GM12801 (cell line): ENCODE data around the gene IFI6.

Experiments used
- TF ChIP-seq, protein P1 (sequence below): IDR thresholded peaks from one replicate; pipeline ENCODE4 v1.5.1; 2011; ENCODE audit warnings: control low read depth; ENCODE audit not compliant: insufficient read length; ENCODE audit errors: extremely low read depth

Gene IFI6

GRCh38 chr1:27643600-27644368 is 28.2 kb downstream of the IFI6 start:
- TF ChIP-seq, protein P1, sequence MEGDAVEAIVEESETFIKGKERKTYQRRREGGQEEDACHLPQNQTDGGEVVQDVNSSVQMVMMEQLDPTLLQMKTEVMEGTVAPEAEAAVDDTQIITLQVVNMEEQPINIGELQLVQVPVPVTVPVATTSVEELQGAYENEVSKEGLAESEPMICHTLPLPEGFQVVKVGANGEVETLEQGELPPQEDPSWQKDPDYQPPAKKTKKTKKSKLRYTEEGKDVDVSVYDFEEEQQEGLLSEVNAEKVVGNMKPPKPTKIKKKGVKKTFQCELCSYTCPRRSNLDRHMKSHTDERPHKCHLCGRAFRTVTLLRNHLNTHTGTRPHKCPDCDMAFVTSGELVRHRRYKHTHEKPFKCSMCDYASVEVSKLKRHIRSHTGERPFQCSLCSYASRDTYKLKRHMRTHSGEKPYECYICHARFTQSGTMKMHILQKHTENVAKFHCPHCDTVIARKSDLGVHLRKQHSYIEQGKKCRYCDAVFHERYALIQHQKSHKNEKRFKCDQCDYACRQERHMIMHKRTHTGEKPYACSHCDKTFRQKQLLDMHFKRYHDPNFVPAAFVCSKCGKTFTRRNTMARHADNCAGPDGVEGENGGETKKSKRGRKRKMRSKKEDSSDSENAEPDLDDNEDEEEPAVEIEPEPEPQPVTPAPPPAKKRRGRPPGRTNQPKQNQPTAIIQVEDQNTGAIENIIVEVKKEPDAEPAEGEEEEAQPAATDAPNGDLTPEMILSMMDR = no peak

DNA sequence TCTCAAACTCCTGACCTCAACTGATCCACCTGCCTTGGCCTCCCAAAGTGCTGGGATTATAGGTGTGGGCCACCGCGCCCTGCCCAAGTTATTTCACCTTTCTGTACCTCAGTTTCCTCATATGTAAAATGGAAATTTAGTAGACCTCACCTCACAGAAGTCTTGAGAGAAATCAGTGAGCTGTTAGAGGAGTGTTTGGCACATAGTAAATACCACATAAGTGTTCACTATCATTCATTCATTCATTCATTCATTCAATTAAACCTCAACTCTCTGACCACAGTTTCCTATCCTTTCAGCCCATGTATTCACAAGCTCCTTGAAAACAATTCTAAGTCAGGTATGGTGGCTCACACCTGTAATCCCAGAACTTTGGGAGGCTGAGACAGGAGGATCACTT is 33.2 kb downstream of the IFI6 start:
- TF ChIP-seq, protein P1 = no peak

DNA sequence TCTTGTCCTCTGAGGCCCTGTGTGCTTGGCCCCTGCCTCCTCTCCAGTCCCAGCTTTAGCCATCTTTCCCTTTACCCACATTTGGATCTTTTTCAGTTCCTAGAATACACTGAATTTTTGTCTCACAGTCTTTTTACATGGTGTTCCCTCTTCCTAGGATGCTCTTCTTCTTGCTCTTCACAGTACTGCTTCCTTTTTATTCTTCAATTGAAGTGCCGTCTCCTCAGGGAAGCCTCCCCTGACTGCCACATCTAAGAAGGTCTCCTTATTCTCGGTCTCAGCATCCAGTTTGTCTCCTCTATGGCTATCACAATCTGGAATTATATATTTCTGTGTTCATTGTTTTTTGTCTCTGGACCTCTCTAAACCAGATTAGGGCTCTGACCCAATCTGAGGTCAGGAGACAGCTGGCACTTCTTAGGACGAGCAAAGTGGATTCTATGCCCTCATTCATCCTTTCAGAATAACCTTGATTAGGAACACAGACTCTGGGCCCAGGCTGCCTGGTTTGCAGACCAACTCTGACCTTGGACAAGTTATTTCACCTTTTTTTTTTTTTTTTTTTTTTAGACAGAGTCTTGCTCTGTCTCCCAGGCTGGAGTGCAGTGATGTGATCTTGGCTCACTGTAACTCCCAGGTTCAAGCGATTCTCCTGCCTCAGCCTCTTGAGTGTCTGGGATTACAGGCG is 33.8 kb downstream of the IFI6 start:
- TF ChIP-seq, protein P1 = no peak

GRCh38 chr1:27635396-27636142 is 36.4 kb downstream of the IFI6 start:
- TF ChIP-seq, protein P1 = no peak

DNA sequence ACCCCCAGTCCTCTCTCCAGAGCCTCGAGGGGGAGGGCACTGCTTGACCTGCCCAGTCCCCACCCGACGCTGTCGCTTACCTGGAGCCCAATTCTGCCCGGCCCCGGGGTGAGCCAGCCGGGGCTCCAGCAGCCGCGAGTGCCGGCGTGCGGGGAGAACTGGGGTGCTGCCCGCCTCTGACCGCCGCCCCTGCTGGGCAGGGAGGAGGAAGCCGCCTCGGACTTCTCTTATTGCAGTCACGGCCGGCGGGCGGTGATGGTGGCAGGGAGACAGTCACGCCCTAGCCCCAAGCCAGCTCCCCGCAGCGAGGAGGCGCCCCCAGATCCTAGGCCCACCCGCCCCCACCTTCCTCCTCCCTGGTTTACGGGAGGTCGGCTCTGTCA is 37.0 kb downstream of the IFI6 start, which contains the start of gene FGR:
Gene FGR (minus strand): TSS at position 201 of the 383 bp plus-strand sequence. CDS start 11,269 bp downstream, outside the sequence.
- TF ChIP-seq, protein P1 = no peak

DNA sequence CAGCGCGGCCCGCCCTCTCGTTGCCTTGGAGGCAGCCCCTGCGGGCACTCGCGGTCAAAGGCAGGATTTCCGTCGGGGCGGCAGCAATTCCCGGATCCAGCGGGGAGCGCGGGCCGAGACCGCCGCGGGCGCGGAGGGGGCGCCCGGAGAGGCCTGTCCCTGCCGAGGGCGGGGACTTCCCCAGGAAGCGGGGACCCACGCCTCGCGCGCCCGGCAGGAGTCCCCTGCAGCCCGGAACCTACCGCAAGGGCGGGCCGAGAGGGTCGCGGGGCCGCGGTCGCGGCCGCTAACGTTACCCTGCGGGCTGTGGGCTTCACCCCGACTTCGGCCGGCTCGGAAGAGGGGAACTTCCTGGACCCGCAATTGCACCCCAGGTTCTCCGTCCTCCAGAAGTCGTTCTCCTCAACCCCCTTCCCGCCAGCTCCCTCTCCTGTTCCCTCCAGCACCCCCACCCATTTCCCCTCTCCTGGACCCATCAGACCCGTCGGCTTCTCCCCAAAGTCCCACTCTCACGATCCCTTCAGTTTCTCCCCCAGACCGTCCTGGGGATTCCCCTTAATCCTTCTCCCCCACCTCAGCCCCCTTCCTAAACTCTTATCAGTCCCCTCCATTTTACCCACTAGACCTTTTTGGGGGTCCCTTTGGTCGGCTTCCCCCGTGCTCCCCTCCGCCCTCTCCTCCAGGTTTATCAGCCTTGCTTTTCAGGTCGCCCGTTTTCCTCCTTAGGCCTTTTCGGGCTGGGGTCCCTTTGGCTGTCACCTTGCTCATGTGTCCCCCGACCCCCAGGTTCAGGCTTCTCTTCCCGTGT is 37.6 kb downstream of the IFI6 start:
- TF ChIP-seq, protein P1 = no peak
